CD4-positive, alpha-beta T cell (primary cell): ENCODE data around the gene ITLN2. TPM values are rescaled to one million over a fixed set of nuclear protein-coding genes. Genes with fewer than 3 reads are reported as not detected.
A peak's percentile ranks its signal among the peaks of the same experiment; 100 is the strongest.

Experiments used
- ATAC-seq: fragments of 200-7000 bp; cut with Tn5 transposase; one replicate; pipeline ENCODE4 v1.10.0; 2022; ENCODE audit warnings: mild to moderate bottlenecking; ENCODE audit not compliant: poor library complexity
- CTCF ChIA-PET: fragments of 350-600 bp; sonication (Branson Sonifier 250); formaldehyde crosslinking; loops from one replicate; lab custom pipeline; 2021; ENCODE audit warnings: antibody characterized with exemption, inconsistent platforms; lab: Charles Lee
- POLR2A ChIA-PET: fragments of 350-600 bp; sonication (Branson Sonifier 250); formaldehyde crosslinking; loops from one replicate; lab custom pipeline; 2021; ENCODE audit warnings: antibody characterized with exemption, inconsistent platforms; lab: Charles Lee
- DNase-seq, 14 experiments: peaks; one replicate each; pipeline ENCODE4 v3.0.0-alpha.2; 2013 to 2020; ENCODE audit warnings: mixed read lengths in 2 of 14
- H3K27ac ChIP-seq, 2 donors: one replicate each; pipeline versions ENCODE4 v1.5.1 to v1.7.0; 2013; ENCODE audit warnings: low read length in 2 of 2, low read depth in 1 of 2, mild to moderate bottlenecking in 1 of 2
- H3K27me3 ChIP-seq, 2 experiments: 1 replicate in 1 of 2; 2 replicates in 1 of 2; pipeline versions ENCODE4 v1.6.1 to v1.7.0; 2013; ENCODE audit warnings: low read length in 2 of 2, control low read depth in 1 of 2, mild to moderate bottlenecking in 1 of 2, moderate library complexity in 1 of 2; ENCODE audit not compliant: insufficient read depth in 2 of 2, control insufficient read depth in 1 of 2
- H3K36me3 ChIP-seq: one replicate; pipeline ENCODE4 v1.6.1; 2013; ENCODE audit warnings: low read length, control low read depth; ENCODE audit not compliant: insufficient read depth
- H3K4me1 ChIP-seq: one replicate; pipeline ENCODE4 v1.6.1; 2013; ENCODE audit warnings: low read length, control low read depth; ENCODE audit not compliant: insufficient read depth
- H3K4me3 ChIP-seq: one replicate; pipeline ENCODE4 v1.5.1; 2013; ENCODE audit warnings: mild to moderate bottlenecking, low read length, moderate library complexity
- H3K9me3 ChIP-seq, 2 experiments: 1 replicate in 1 of 2; 2 replicates in 1 of 2; pipeline versions ENCODE4 v1.6.1 to v1.7.0; 2013; ENCODE audit warnings: low read length in 2 of 2, mild to moderate bottlenecking in 2 of 2, control low read depth in 1 of 2, moderate library complexity in 1 of 2; ENCODE audit not compliant: control insufficient read depth in 1 of 2, insufficient read depth in 1 of 2
- H3K27ac Mint-ChIP-seq: one replicate; pipeline ENCODE4 v1.8.0; 2020; ENCODE audit warnings: mixed read lengths
- H3K27me3 Mint-ChIP-seq: one replicate; pipeline ENCODE4 v1.8.0; 2021; ENCODE audit warnings: mixed read lengths
- H3K36me3 Mint-ChIP-seq: one replicate; pipeline ENCODE4 v1.8.0; 2021; ENCODE audit warnings: low read depth, mixed read lengths
- H3K4me1 Mint-ChIP-seq: one replicate; pipeline ENCODE4 v1.8.0; 2021; ENCODE audit warnings: low read depth, mixed read lengths
- H3K4me3 Mint-ChIP-seq: one replicate; pipeline ENCODE4 v1.8.0; 2020; ENCODE audit warnings: mild to moderate bottlenecking, mixed read lengths
- H3K9me3 Mint-ChIP-seq: one replicate; pipeline ENCODE4 v1.8.0; 2020; ENCODE audit warnings: mixed read lengths
- intact Hi-C, 2 experiments: fragments of 100-400 bp; cut with DNase I in 1 of 2; cut with micrococcal nuclease in 1 of 2; formaldehyde crosslinking; loops; one replicate each; pipeline versions ENCODE4 v1.15.1 to v1.9.0; 2023 to 2025; cut with DNase I, micrococcal nuclease
- total RNA-seq, 174 experiments: library from RNA in 2 of 174; stranded (reverse) in 2 of 174; gene quantifications; one replicate each; pipeline ENCODE4 v1.2.3 and lab custom pipeline; 2021 to 2026
- TF ChIP-seq, protein P1 (sequence below): fragments of 200-600 bp; IDR thresholded peaks from one replicate; pipeline ENCODE4 v1.8.0; 2022; ENCODE audit warnings: antibody characterized with exemption, mild to moderate bottlenecking

Gene ITLN2
- total RNA-seq, 2 experiments from 2014 or later: not detected

DNA sequence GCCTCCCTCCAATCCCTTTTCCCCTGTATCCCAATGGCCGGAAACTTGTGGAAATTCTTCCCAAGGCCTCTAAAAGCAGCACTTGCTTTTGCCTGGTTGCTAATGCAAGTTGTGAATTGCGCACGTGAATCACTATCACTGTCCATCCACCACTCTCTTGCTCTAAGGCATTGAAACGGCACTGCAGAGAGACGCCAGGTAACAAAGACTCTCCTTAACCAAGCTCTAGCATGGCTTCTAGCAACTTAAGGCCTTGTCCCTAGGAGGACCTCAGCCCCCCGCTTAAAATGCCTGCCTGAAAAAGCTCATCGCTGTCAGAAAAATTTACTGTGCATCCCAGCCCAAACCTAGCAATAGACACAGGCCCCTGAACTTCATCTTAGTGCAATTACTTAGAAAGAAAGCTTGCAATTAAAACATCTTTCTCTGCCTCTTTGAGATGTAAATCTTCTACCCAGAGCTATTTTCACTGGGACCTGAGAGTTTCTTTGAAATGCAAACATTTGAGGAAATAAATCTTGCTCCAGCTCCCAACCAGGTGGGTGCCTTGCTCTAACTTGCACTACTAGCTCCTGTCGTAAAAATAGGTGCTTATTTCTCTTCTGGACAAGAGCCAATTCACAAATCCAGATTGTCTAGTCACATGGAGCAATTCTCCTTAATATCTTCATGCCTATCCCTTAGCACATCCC is 32.9 kb upstream of the ITLN2 start:
- Mint-ChIP-seq H3K36me3 (no peaks in the 10 kb centered on the region), H3K4me1 (peaks cover 8% of the 10 kb centered on the region), H3K27me3 (peaks cover 10% of the 10 kb centered on the region), H3K4me3 (no peak overlapping the region), H3K27ac (no peak overlapping the region), H3K9me3 (no peaks in the 10 kb centered on the region)
- POLR2A ChIA-PET: no interaction called here
- CTCF ChIA-PET: interaction anchor here (1.3 kb wide), 1 partner anchor 110 kb away, joined by 6 read pairs; no protein-coding TSS in a partner anchor
- DNase-seq: no peak
- ATAC-seq: no peak
- intact Hi-C loops: no loop called here
- Histone ChIP-seq H3K9me3 (no peaks in the 10 kb centered on the region), H3K36me3 (no peaks in the 10 kb centered on the region), H3K4me3 (no peak overlapping the region), H3K27me3 (peaks cover 0 to 8% of the 10 kb centered on the region in 2 experiments), H3K4me1 (peaks cover 6% of the 10 kb centered on the region), H3K27ac (no peak overlapping the region)
- TF ChIP-seq, protein P1, sequence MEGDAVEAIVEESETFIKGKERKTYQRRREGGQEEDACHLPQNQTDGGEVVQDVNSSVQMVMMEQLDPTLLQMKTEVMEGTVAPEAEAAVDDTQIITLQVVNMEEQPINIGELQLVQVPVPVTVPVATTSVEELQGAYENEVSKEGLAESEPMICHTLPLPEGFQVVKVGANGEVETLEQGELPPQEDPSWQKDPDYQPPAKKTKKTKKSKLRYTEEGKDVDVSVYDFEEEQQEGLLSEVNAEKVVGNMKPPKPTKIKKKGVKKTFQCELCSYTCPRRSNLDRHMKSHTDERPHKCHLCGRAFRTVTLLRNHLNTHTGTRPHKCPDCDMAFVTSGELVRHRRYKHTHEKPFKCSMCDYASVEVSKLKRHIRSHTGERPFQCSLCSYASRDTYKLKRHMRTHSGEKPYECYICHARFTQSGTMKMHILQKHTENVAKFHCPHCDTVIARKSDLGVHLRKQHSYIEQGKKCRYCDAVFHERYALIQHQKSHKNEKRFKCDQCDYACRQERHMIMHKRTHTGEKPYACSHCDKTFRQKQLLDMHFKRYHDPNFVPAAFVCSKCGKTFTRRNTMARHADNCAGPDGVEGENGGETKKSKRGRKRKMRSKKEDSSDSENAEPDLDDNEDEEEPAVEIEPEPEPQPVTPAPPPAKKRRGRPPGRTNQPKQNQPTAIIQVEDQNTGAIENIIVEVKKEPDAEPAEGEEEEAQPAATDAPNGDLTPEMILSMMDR: no peak

GRCh38 chr1:160985723-160986122 is 31.1 kb upstream of the ITLN2 start:
- intact Hi-C loops: no loop called here
- Histone ChIP-seq H3K4me3 (no peak overlapping the region), H3K36me3 (no peaks in the 10 kb centered on the region), H3K27me3 (peaks cover 16 to 20% of the 10 kb centered on the region in 2 experiments), H3K27ac (no peak overlapping the region), H3K4me1 (peaks cover 17% of the 10 kb centered on the region), H3K9me3 (no peaks in the 10 kb centered on the region)
- H3K9me3 Mint-ChIP-seq: no peaks in the 10 kb centered on the region
- H3K4me3 Mint-ChIP-seq: no peak overlapping the region
- ChIA-PET CTCF (no interaction called here), POLR2A (no interaction called here)
- H3K4me1 Mint-ChIP-seq: peaks cover 8% of the 10 kb centered on the region
- H3K27ac Mint-ChIP-seq: no peak overlapping the region
- ATAC-seq: no peak
- H3K36me3 Mint-ChIP-seq: no peaks in the 10 kb centered on the region
- TF ChIP-seq, protein P1: no peak
- peaks cover 26% of the 10 kb centered on the region for H3K27me3 Mint-ChIP-seq
- no peak for DNase-seq

DNA sequence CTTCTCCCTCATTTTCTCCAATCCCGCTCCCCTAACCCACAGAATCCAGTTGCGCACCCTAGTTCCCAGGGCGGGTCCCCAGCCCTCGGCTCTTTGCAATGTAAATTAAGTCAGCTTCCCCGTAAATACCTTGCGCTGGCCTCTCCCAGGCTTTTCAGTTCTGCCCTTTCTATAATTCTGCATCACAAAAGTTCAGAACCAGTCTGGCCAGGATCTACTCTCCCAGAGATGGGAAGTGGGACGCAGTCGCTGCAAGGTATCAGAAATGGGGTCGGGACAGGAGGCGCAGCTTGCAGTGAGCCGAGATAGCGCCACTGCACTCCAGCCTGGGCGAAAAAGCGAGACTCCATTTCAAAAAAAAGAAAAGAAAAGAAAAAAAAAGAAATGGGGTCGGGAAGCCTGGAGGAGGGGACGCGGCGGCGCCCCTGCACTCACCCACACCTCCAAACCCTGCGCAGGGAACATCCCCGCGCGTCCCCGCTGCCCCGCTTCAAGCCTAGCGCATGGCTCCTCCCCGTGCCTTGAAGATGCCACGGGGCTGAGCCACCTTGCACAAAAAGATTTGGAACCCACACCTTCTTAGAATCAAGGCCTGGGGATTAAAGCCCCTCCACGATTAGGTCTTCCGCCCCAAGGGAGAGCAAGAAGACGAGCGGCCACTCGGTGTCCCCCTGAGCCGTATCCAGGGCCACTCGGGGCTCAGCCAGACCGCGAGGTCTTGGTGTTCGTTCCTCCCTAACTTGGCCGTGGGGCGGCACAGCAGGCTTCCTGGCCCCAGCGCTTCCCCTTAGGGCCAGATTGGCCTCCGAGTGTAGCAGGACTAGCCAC is 27.2 kb upstream of the ITLN2 start:
- no peak overlapping the region for H3K27ac Mint-ChIP-seq
- intact Hi-C loops: no loop called here
- DNase-seq (peak in 1 of 14 experiments; percentile 19), ATAC-seq (peak; percentile 44)
- peaks cover 18 to 27% of the 10 kb centered on the region in 2 experiments for H3K27me3 ChIP-seq
- H3K4me3 ChIP-seq: peak overlapping the region; percentile 19
- H3K9me3 ChIP-seq: no peaks in the 10 kb centered on the region
- H3K36me3 Mint-ChIP-seq: no peaks in the 10 kb centered on the region
- peaks cover 11% of the 10 kb centered on the region for H3K4me1 ChIP-seq
- ChIA-PET POLR2A (interaction anchor here (1.0 kb wide), 1 partner anchor 64 kb away, joined by 3 read pairs; the partner anchor contains the start of gene USF1), CTCF (no interaction called here)
- no peaks in the 10 kb centered on the region for H3K9me3 Mint-ChIP-seq
- no peaks in the 10 kb centered on the region for H3K4me1 Mint-ChIP-seq
- no peaks in the 10 kb centered on the region for H3K36me3 ChIP-seq
- no peak overlapping the region for H3K4me3 Mint-ChIP-seq
- no peak overlapping the region for H3K27ac ChIP-seq
- TF ChIP-seq, protein P1: no peak
- peaks cover 35% of the 10 kb centered on the region for H3K27me3 Mint-ChIP-seq
